GM23338 (cell line): ENCODE measurements around the gene KNL1.

Source experiments
- CREB1 ChIP-seq: fragments of 250-450 bp; sonication (Bioruptor Pico); IDR thresholded peaks from 2 replicates; pipeline ENCODE4 v1.5.0; 2020; ENCODE audit warnings: low read depth, mild to moderate bottlenecking, moderate library complexity
- EZH2 ChIP-seq: fragments of 200-600 bp; sonication (generic); IDR thresholded peaks from one replicate; pipeline ENCODE4 v1.8.0; 2017; ENCODE audit warnings: antibody characterized with exemption, mild to moderate bottlenecking, low read depth; ENCODE audit not compliant: unreplicated experiment
- EZH2phosphoT487 ChIP-seq: fragments of 200-600 bp; sonication (generic); IDR thresholded peaks from one replicate; pipeline ENCODE4 v1.8.1; 2018; ENCODE audit warnings: antibody characterized with exemption; ENCODE audit not compliant: unreplicated experiment
- JUNB ChIP-seq: IDR thresholded peaks from one replicate; pipeline ENCODE4 v1.6.1; 2016; ENCODE audit warnings: antibody characterized with exemption; ENCODE audit not compliant: unreplicated experiment
- NANOG ChIP-seq: IDR thresholded peaks from 2 replicates; pipeline ENCODE4 v1.6.1; 2016; ENCODE audit warnings: antibody characterized with exemption, borderline replicate concordance
- POLR2AphosphoS5 ChIP-seq: IDR thresholded peaks from 2 replicates; pipeline ENCODE4 v1.6.1; 2016; ENCODE audit warnings: antibody characterized with exemption, low read depth
- STAT1 ChIP-seq: IDR thresholded peaks from one replicate; pipeline ENCODE4 v1.6.1; 2016; ENCODE audit warnings: antibody characterized with exemption; ENCODE audit not compliant: unreplicated experiment
- TF ChIP-seq, protein P1 (sequence below), 2 experiments: fragments of 200-600 bp in 1 of 2; sonication (generic) in 1 of 2; conservative IDR thresholded peaks; 2 replicates each; pipeline versions ENCODE4 v1.5.1 to v1.6.1; 2016 to 2017; ENCODE audit warnings: antibody characterized with exemption in 2 of 2, low read depth in 2 of 2, mild to moderate bottlenecking in 2 of 2, moderate library complexity in 1 of 2
- TF ChIP-seq, protein P2 (sequence below): IDR thresholded peaks from one replicate; pipeline ENCODE4 v1.6.1; 2018; ENCODE audit warnings: antibody characterized with exemption; ENCODE audit not compliant: unreplicated experiment
- TF ChIP-seq, protein P3 (sequence below): fragments of 250-450 bp; sonication (Bioruptor Pico); IDR thresholded peaks from 2 replicates; pipeline ENCODE4 v1.5.0; 2020; ENCODE audit warnings: mild to moderate bottlenecking, moderate library complexity

DNA sequence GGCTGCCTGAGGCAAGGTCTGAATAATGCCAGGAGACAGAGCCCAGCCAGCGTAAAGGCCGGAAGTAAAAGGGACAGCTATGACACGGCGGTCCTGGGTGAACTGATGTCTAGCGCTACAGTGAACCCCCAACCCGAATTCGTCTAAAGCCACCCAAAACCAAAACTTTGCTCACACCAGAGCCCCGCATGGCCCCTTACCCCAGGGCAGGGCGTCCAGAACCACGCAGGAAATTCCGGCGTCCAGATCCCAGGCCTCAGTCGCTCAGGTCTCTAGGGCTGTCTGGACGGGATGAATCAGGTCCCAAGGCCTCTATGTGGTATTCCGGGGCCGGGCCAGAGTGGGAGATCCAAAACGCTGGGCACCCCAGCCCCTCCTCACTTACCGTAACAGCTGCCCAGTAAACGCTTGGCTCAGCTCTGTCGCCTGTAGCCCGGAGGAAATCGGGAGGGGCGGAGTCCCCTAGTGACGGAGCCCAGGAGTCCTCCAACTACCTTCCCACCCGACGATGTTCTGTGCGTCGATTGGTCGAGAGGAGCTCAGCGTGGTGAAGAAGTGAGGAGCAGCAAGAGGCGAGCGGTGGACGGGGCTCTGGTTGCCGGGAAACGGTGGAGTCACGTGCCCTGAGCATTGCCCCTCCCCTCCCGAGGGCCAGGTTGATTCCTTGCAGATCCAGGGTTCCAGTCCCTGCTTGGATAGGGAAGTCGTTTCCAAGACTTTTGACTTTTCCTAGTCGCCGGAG is 29.3 kb upstream of the KNL1 start, which contains the start of gene CCDC32:
- peak; percentile 91 for TF ChIP-seq POLR2AphosphoS5
- TF ChIP-seq, protein P1, sequence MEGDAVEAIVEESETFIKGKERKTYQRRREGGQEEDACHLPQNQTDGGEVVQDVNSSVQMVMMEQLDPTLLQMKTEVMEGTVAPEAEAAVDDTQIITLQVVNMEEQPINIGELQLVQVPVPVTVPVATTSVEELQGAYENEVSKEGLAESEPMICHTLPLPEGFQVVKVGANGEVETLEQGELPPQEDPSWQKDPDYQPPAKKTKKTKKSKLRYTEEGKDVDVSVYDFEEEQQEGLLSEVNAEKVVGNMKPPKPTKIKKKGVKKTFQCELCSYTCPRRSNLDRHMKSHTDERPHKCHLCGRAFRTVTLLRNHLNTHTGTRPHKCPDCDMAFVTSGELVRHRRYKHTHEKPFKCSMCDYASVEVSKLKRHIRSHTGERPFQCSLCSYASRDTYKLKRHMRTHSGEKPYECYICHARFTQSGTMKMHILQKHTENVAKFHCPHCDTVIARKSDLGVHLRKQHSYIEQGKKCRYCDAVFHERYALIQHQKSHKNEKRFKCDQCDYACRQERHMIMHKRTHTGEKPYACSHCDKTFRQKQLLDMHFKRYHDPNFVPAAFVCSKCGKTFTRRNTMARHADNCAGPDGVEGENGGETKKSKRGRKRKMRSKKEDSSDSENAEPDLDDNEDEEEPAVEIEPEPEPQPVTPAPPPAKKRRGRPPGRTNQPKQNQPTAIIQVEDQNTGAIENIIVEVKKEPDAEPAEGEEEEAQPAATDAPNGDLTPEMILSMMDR (conservative IDR thresholded peaks at IDR 0.05; ENCODE audit: low read depth in 2 of 2): no peak
- TF ChIP-seq EZH2phosphoT487: no peak
- TF ChIP-seq, protein P2, sequence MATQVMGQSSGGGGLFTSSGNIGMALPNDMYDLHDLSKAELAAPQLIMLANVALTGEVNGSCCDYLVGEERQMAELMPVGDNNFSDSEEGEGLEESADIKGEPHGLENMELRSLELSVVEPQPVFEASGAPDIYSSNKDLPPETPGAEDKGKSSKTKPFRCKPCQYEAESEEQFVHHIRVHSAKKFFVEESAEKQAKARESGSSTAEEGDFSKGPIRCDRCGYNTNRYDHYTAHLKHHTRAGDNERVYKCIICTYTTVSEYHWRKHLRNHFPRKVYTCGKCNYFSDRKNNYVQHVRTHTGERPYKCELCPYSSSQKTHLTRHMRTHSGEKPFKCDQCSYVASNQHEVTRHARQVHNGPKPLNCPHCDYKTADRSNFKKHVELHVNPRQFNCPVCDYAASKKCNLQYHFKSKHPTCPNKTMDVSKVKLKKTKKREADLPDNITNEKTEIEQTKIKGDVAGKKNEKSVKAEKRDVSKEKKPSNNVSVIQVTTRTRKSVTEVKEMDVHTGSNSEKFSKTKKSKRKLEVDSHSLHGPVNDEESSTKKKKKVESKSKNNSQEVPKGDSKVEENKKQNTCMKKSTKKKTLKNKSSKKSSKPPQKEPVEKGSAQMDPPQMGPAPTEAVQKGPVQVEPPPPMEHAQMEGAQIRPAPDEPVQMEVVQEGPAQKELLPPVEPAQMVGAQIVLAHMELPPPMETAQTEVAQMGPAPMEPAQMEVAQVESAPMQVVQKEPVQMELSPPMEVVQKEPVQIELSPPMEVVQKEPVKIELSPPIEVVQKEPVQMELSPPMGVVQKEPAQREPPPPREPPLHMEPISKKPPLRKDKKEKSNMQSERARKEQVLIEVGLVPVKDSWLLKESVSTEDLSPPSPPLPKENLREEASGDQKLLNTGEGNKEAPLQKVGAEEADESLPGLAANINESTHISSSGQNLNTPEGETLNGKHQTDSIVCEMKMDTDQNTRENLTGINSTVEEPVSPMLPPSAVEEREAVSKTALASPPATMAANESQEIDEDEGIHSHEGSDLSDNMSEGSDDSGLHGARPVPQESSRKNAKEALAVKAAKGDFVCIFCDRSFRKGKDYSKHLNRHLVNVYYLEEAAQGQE: no peak
- TF ChIP-seq EZH2: no peak
- TF ChIP-seq NANOG: no peak
- TF ChIP-seq CREB1 (CRISPR knock-in tag): peak; percentile 75
- TF ChIP-seq, protein P3, sequence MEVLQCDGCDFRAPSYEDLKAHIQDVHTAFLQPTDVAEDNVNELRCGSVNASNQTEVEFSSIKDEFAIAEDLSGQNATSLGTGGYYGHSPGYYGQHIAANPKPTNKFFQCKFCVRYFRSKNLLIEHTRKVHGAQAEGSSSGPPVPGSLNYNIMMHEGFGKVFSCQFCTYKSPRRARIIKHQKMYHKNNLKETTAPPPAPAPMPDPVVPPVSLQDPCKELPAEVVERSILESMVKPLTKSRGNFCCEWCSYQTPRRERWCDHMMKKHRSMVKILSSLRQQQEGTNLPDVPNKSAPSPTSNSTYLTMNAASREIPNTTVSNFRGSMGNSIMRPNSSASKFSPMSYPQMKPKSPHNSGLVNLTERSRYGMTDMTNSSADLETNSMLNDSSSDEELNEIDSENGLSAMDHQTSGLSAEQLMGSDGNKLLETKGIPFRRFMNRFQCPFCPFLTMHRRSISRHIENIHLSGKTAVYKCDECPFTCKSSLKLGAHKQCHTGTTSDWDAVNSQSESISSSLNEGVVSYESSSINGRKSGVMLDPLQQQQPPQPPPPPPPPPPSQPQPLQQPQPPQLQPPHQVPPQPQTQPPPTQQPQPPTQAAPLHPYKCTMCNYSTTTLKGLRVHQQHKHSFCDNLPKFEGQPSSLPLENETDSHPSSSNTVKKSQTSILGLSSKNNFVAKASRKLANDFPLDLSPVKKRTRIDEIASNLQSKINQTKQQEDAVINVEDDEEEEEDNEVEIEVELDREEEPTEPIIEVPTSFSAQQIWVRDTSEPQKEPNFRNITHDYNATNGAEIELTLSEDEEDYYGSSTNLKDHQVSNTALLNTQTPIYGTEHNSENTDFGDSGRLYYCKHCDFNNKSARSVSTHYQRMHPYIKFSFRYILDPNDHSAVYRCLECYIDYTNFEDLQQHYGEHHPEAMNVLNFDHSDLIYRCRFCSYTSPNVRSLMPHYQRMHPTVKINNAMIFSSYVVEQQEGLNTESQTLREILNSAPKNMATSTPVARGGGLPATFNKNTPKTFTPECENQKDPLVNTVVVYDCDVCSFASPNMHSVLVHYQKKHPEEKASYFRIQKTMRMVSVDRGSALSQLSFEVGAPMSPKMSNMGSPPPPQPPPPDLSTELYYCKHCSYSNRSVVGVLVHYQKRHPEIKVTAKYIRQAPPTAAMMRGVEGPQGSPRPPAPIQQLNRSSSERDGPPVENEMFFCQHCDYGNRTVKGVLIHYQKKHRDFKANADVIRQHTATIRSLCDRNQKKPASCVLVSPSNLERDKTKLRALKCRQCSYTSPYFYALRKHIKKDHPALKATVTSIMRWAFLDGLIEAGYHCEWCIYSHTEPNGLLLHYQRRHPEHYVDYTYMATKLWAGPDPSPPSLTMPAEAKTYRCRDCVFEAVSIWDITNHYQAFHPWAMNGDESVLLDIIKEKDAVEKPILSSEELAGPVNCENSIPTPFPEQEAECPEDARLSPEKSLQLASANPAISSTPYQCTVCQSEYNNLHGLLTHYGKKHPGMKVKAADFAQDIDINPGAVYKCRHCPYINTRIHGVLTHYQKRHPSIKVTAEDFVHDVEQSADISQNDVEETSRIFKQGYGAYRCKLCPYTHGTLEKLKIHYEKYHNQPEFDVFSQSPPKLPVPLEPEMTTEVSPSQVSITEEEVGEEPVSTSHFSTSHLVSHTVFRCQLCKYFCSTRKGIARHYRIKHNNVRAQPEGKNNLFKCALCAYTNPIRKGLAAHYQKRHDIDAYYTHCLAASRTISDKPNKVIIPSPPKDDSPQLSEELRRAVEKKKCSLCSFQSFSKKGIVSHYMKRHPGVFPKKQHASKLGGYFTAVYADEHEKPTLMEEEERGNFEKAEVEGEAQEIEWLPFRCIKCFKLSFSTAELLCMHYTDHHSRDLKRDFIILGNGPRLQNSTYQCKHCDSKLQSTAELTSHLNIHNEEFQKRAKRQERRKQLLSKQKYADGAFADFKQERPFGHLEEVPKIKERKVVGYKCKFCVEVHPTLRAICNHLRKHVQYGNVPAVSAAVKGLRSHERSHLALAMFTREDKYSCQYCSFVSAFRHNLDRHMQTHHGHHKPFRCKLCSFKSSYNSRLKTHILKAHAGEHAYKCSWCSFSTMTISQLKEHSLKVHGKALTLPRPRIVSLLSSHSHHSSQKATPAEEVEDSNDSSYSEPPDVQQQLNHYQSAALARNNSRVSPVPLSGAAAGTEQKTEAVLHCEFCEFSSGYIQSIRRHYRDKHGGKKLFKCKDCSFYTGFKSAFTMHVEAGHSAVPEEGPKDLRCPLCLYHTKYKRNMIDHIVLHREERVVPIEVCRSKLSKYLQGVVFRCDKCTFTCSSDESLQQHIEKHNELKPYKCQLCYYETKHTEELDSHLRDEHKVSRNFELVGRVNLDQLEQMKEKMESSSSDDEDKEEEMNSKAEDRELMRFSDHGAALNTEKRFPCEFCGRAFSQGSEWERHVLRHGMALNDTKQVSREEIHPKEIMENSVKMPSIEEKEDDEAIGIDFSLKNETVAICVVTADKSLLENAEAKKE (CRISPR knock-in tag): no peak
- no peak for TF ChIP-seq STAT1
- TF ChIP-seq JUNB: no peak
